OCI-LY1 (cell line): ENCODE measurements around the gene FAM124A.

ENCODE experiments used
- H2AFZ ChIP-seq: fragments of 200-600 bp; sonication (generic), shearing (Covaris generic); 2 replicates; pipeline ENCODE4 v1.6.0; 2014; ENCODE audit warnings: antibody characterized with exemption, mild to moderate bottlenecking, low read length
- H3F3A ChIP-seq: fragments of 200-600 bp; sonication (generic), shearing (Covaris generic); 2 replicates; pipeline ENCODE4 v1.6.0; 2014; ENCODE audit warnings: mild to moderate bottlenecking, antibody characterized with exemption, low read length, moderate library complexity; ENCODE audit not compliant: insufficient read depth
- H3K27ac ChIP-seq: fragments of 200-600 bp; sonication (generic); 2 replicates; pipeline ENCODE4 v1.5.1; 2014; ENCODE audit warnings: low read length, mixed run types, mild to moderate bottlenecking, low read depth; ENCODE audit not compliant: poor library complexity, severe bottlenecking
- H3K27me3 ChIP-seq: fragments of 200-600 bp; sonication (generic); 2 replicates; pipeline ENCODE4 v1.6.0; 2014; ENCODE audit warnings: antibody characterized with exemption, mild to moderate bottlenecking, low read length, moderate library complexity; ENCODE audit not compliant: insufficient read depth
- H3K36me3 ChIP-seq: fragments of 200-600 bp; sonication (generic); 2 replicates; pipeline ENCODE4 v1.6.1; 2014; ENCODE audit warnings: mild to moderate bottlenecking, antibody characterized with exemption, low read length, moderate library complexity, mixed read lengths; ENCODE audit not compliant: insufficient read depth
- H3K4me1 ChIP-seq: fragments of 200-600 bp; sonication (generic); 2 replicates; pipeline ENCODE4 v1.5.1; 2014; ENCODE audit warnings: mild to moderate bottlenecking, low read length, moderate library complexity; ENCODE audit not compliant: insufficient read depth, severe bottlenecking
- H3K4me2 ChIP-seq: fragments of 200-600 bp; sonication (generic), shearing (Covaris generic); 2 replicates; pipeline ENCODE4 v1.6.1; 2014; ENCODE audit warnings: low read length
- H3K4me3 ChIP-seq: fragments of 200-600 bp; sonication (generic); 2 replicates; pipeline ENCODE4 v1.5.1; 2014; ENCODE audit warnings: low read length, low read depth, mild to moderate bottlenecking, mixed read lengths; ENCODE audit not compliant: poor library complexity, severe bottlenecking
- H3K79me2 ChIP-seq: fragments of 200-600 bp; shearing (Covaris generic); 2 replicates; pipeline ENCODE4 v1.6.1; 2016; ENCODE audit warnings: mixed run types, low read length, mixed read lengths; ENCODE audit not compliant: insufficient read depth
- H3K9ac ChIP-seq: fragments of 200-600 bp; sonication (generic), shearing (Covaris generic); 2 replicates; pipeline ENCODE4 v1.6.1; 2014; ENCODE audit warnings: mild to moderate bottlenecking, low read length, mixed read lengths
- H3K9me2 ChIP-seq: fragments of 200-600 bp; sonication (generic), shearing (Covaris generic); 2 replicates; pipeline ENCODE4 v1.6.1; 2014; ENCODE audit warnings: low read depth, mild to moderate bottlenecking, low read length, mixed read lengths
- H3K9me3 ChIP-seq: fragments of 200-600 bp; shearing (Covaris generic); 2 replicates; pipeline ENCODE4 v1.6.1; 2014; ENCODE audit warnings: low read length, mixed read lengths
- H4K20me1 ChIP-seq: fragments of 200-600 bp; sonication (generic), shearing (Covaris generic); 2 replicates; pipeline ENCODE4 v1.6.0; 2016; ENCODE audit warnings: mild to moderate bottlenecking, low read length; ENCODE audit not compliant: insufficient read depth
- CTCF ChIP-seq: fragments of 200-600 bp; sonication (generic), shearing (Covaris generic); IDR thresholded peaks from 2 replicates; pipeline ENCODE4 v1.5.1; 2017; ENCODE audit warnings: mild to moderate bottlenecking, antibody characterized with exemption, low read length, moderate library complexity, mixed read lengths
- EZH2 ChIP-seq: fragments of 200-600 bp; sonication (generic), shearing (Covaris generic); IDR thresholded peaks from 2 replicates; pipeline ENCODE4 v1.8.0; 2017; ENCODE audit warnings: borderline replicate concordance, mixed run types, mild to moderate bottlenecking, antibody characterized with exemption, low read length, moderate library complexity, mixed read lengths

FAM124A gene

GRCh38 chr13:51326777-51327176, 104.6 kb downstream of the FAM124A start:
- H3K36me3 ChIP-seq, result no peaks in the 10 kb centered on the region
- H3K4me1 ChIP-seq, result peaks cover 7% of the 10 kb centered on the region
- TF ChIP-seq CTCF, result no peak
- H3K79me2 ChIP-seq, result no peaks in the 10 kb centered on the region
- H3K9me3 ChIP-seq, result no peaks in the 10 kb centered on the region
- no peak overlapping the region for H3K4me3 ChIP-seq
- H3K27ac ChIP-seq, result no peak overlapping the region
- no peak overlapping the region for H3K9ac ChIP-seq
- H4K20me1 ChIP-seq, result no peaks in the 10 kb centered on the region
- no peaks in the 10 kb centered on the region for H3K27me3 ChIP-seq
- no peak overlapping the region for H3K4me2 ChIP-seq
- H3K9me2 ChIP-seq, result no peaks in the 10 kb centered on the region
- no peak overlapping the region for H2AFZ ChIP-seq
- H3F3A ChIP-seq, result no peaks in the 10 kb centered on the region

- no peaks in the 10 kb centered on the region for H3K27me3 ChIP-seq
- H3K4me3 ChIP-seq, result no peak overlapping the region
- H3K36me3 ChIP-seq, result no peaks in the 10 kb centered on the region
- no peak overlapping the region for H2AFZ ChIP-seq
- no peaks in the 10 kb centered on the region for H3F3A ChIP-seq
- no peaks in the 10 kb centered on the region for H4K20me1 ChIP-seq
- TF ChIP-seq EZH2, result no peak
- no peak for TF ChIP-seq CTCF
- no peak overlapping the region for H3K27ac ChIP-seq
- H3K79me2 ChIP-seq, result no peaks in the 10 kb centered on the region
- H3K9me3 ChIP-seq, result no peaks in the 10 kb centered on the region
- no peaks in the 10 kb centered on the region for H3K9me2 ChIP-seq
- no peak overlapping the region for H3K4me2 ChIP-seq
- peaks cover 7% of the 10 kb centered on the region for H3K4me1 ChIP-seq
- H3K9ac ChIP-seq, result no peak overlapping the region
These were observed 105.8 kb downstream of the FAM124A start for GRCh38 chr13:51327961-51328360.

GRCh38 chr13:51328488-51328887, 106.3 kb downstream of the FAM124A start:
- H3K4me2 ChIP-seq, result no peak overlapping the region
- no peaks in the 10 kb centered on the region for H3K36me3 ChIP-seq
- no peaks in the 10 kb centered on the region for H3K79me2 ChIP-seq
- no peaks in the 10 kb centered on the region for H4K20me1 ChIP-seq
- H3K9ac ChIP-seq, result no peak overlapping the region
- H3K4me3 ChIP-seq, result no peak overlapping the region
- no peak overlapping the region for H2AFZ ChIP-seq
- TF ChIP-seq CTCF (no peak), EZH2 (no peak)
- H3K9me2 ChIP-seq, result no peaks in the 10 kb centered on the region
- no peaks in the 10 kb centered on the region for H3K27me3 ChIP-seq
- H3K27ac ChIP-seq, result no peak overlapping the region
- H3K9me3 ChIP-seq, result no peaks in the 10 kb centered on the region
- H3F3A ChIP-seq, result no peaks in the 10 kb centered on the region
- peaks cover 7% of the 10 kb centered on the region for H3K4me1 ChIP-seq
